ENCODE data around the gene GPRIN3. TPM values are rescaled to one million over a fixed set of nuclear protein-coding genes. Genes with fewer than 3 reads are reported as not detected.

Gene GPRIN3
- total RNA-seq, 1 experiment from 2014 or later, result 0.39 TPM

GRCh38 chr4:89298788-89299152, 8.8 kb downstream of the GPRIN3 start:
- H3K27ac ChIP-seq (ENCODE audit: low read depth, low read length), result no peak overlapping the region
- no peaks in the 10 kb centered on the region for H3K9me2 ChIP-seq (ENCODE audit: insufficient read depth)
- H3K79me2 ChIP-seq (ENCODE audit: insufficient read depth, low read length), result no peaks in the 10 kb centered on the region
- ChIA-PET CTCF (no interaction called here), RAD21 (ENCODE audit: low non-redundant PET in 1 of 2, low total read pairs in 2 of 2, uncharacterized antibody in 2 of 2, unreplicated experiment in 2 of 2) (no interaction called here), POLR2A (no interaction called here)
- peaks cover 0 to 3% of the 10 kb centered on the region in 2 experiments; a peak in 2 of 4 replicates for H3K4me1 ChIP-seq (ENCODE audit: control insufficient read depth in 1 of 2, insufficient read depth in 2 of 2, low read length in 2 of 2)
- intact Hi-C loops (cut with micrococcal nuclease), result no loop called here
- H3K36me3 ChIP-seq (ENCODE audit: control insufficient read depth in 1 of 2, insufficient read depth in 2 of 2, low read length in 2 of 2), result no peaks in the 10 kb centered on the region
- H2AFZ ChIP-seq (ENCODE audit: low read depth, low read length, poor library complexity, severe bottlenecking), result no peak overlapping the region
- H3K4me3 ChIP-seq (replicated peaks in 1 of 2; ENCODE audit: low read depth in 1 of 2, low read length in 2 of 2), result no peak overlapping the region
- TF ChIP-seq POLR2A (IDR thresholded peaks at IDR 0.05; ENCODE audit: borderline replicate concordance, extremely low read depth, insufficient read depth, insufficient read length) (no peak), CBX3 (IDR thresholded peaks at IDR 0.05; ENCODE audit: low read depth) (no peak), SP1 (IDR thresholded peaks at IDR 0.05; ENCODE audit: low read depth) (no peak), TCF7L2 (IDR thresholded peaks at IDR 0.05; ENCODE audit: borderline replicate concordance, extremely low read depth, insufficient read depth, insufficient read length) (no peak), ZFX (IDR thresholded peaks at IDR 0.05) (no peak), POLR2AphosphoS5 (IDR thresholded peaks at IDR 0.05; ENCODE audit: low read depth, low read length) (no peak), CTCF (IDR thresholded peaks at IDR 0.05 in 2 of 3, conservative IDR thresholded peaks at IDR 0.05 in 1 of 3; ENCODE audit: borderline replicate concordance in 1 of 3, insufficient read depth in 1 of 3, low read depth in 2 of 3, low read length in 2 of 3) (no peak), EZH2 (IDR thresholded peaks at IDR 0.05) (no peak), YY1 (IDR thresholded peaks at IDR 0.05; ENCODE audit: extremely low read depth, insufficient replicate concordance, low read depth, low read length) (no peak), ATF3 (IDR thresholded peaks at IDR 0.05) (no peak), FOSL1 (IDR thresholded peaks at IDR 0.05; ENCODE audit: low read depth) (no peak), REST (IDR thresholded peaks at IDR 0.05; ENCODE audit: low read depth) (no peak)
- no peak overlapping the region for H3K9ac ChIP-seq (ENCODE audit: low read length)
- H3K9me3 ChIP-seq (ENCODE audit: control insufficient read depth in 1 of 2, insufficient read depth in 1 of 2, low read depth in 1 of 2, low read length in 2 of 2), result no peaks in the 10 kb centered on the region
- no peaks in the 10 kb centered on the region for H4K20me1 ChIP-seq (ENCODE audit: insufficient read depth)
- H3K4me2 ChIP-seq (ENCODE audit: low read length), result no peak overlapping the region
- DNase-seq (ENCODE audit: low read depth, low spot score), result no peak
- BruUV-seq (replicated peaks), result no TSS peak
- no peaks in the 10 kb centered on the region for H3K27me3 ChIP-seq (ENCODE audit: insufficient read depth, low read length)
- ATAC-seq, result no peak

All from HCT116 (cell line).